Spleen (tissue), 11 donors: ENCODE results near the gene TAS2R13. TPM values are rescaled to one million over a fixed set of nuclear protein-coding genes. Genes with fewer than 3 reads are reported as not detected.

Experiments used
- DNase-seq: peaks from one replicate; pipeline ENCODE4 v3.0.0-alpha.2; 2020
- H3K27ac ChIP-seq, 8 donors: fragments of 200-600 bp; sonication (generic) in 7 of 8; 1 replicate in 4 of 8; 2 replicates in 4 of 8; pipeline versions ENCODE4 v1.5.0 to v1.8.0; 2016 to 2021; ENCODE audit warnings: inconsistent platforms in 4 of 8, mild to moderate bottlenecking in 4 of 8, moderate library complexity in 1 of 8
- H3K27me3 ChIP-seq, 7 donors: fragments of 200-600 bp; sonication (generic) in 6 of 7; replicated peaks in 1 of 7; 1 replicate in 4 of 7; 2 replicates in 3 of 7; pipeline versions ENCODE4 v1.5.0 to v1.8.0; 2016 to 2021; ENCODE audit warnings: inconsistent platforms in 3 of 7, mild to moderate bottlenecking in 1 of 7
- H3K36me3 ChIP-seq, 6 donors: fragments of 200-600 bp; sonication (generic) in 5 of 6; 1 replicate in 4 of 6; 2 replicates in 2 of 6; pipeline versions ENCODE4 v1.5.0 to v1.8.0; 2016 to 2021; ENCODE audit warnings: inconsistent platforms in 2 of 6
- H3K4me1 ChIP-seq, 6 donors: fragments of 200-600 bp; sonication (generic) in 5 of 6; 1 replicate in 3 of 6; 2 replicates in 3 of 6; pipeline versions ENCODE4 v1.5.0 to v1.8.0; 2016 to 2021; ENCODE audit warnings: inconsistent platforms in 3 of 6
- H3K4me3 ChIP-seq, 8 donors: fragments of 200-600 bp; sonication (generic) in 7 of 8; 1 replicate in 4 of 8; 2 replicates in 4 of 8; pipeline versions ENCODE4 v1.5.0 to v1.8.0; 2016 to 2021; ENCODE audit warnings: inconsistent platforms in 4 of 8, mild to moderate bottlenecking in 4 of 8, moderate library complexity in 2 of 8
- H3K9me3 ChIP-seq, 8 donors: fragments of 200-600 bp; sonication (generic) in 7 of 8; 1 replicate in 4 of 8; 2 replicates in 4 of 8; pipeline versions ENCODE4 v1.5.0 to v1.8.0; 2016 to 2021; ENCODE audit warnings: inconsistent platforms in 4 of 8
- POLR2A ChIP-seq, 3 donors: fragments of 450-650 bp; IDR thresholded peaks; one replicate each; pipeline ENCODE4 v1.5.1; 2017; ENCODE audit warnings: antibody characterized with exemption in 3 of 3, mild to moderate bottlenecking in 1 of 3
- POLR2AphosphoS5 ChIP-seq, 3 donors: sonication (generic); formaldehyde crosslinking; IDR thresholded peaks; one replicate each; pipeline ENCODE4 v1.5.1; 2017; ENCODE audit warnings: antibody characterized with exemption in 3 of 3
- WGBS, 5 donors: extraction: QIAGEN DNeasy Blood & Tissue Kit in 3 of 5; methylation state at CpG; one replicate each; pipeline versions ENCODE4 v1.1.5 to v1.1.7; 2013 to 2018; 5-methylcytosine and 5-hydroxymethylcytosine counted together
- intact Hi-C: fragments of 100-400 bp; cut with DNase I; formaldehyde crosslinking; loops from one replicate; pipeline ENCODE4 v1.15.0; 2023; ENCODE audit warnings: low total_unique reads
- polyA plus RNA-seq, 3 donors: library from polyadenylated mRNA; stranded (reverse); fragments of 200-250 nt; gene quantifications; one replicate each; pipeline ENCODE4 v1.2.1, GENCODE V29; 2013
- total RNA-seq, 7 donors: library from RNA; depleted of rRNA in 3 of 7; stranded (reverse); fragments of >200 nt in 3 of 7; fragmentation: NEBNext Ultra II Directional in 4 of 7; extraction: Animal tissue kit (Norgen Biotek cat#: 25700) in 4 of 7; gene quantifications; one replicate each; pipeline versions ENCODE4 v1.1.0 to v1.2.1, GENCODE V29; 2016 to 2021
- TF ChIP-seq, protein P1 (sequence below), 11 experiments: fragments of 200-600 bp in 7 of 11; fragments of 450-650 bp in 4 of 11; sonication (generic) in 4 of 11; IDR thresholded peaks in 8 of 11; conservative IDR thresholded peaks in 3 of 11; 1 replicate in 7 of 11; 2 replicates in 4 of 11; pipeline versions ENCODE4 v1.4.0 to v1.8.0; 2016 to 2021; ENCODE audit warnings: antibody characterized with exemption in 11 of 11, inconsistent platforms in 4 of 11, mild to moderate bottlenecking in 1 of 11
- donor health status: healthy with polysubstance abuse.
- donor health status: DM: no; HTN: no; CAD: no; lungs with moderate emphysema.
- donor health status: DM: no; HTN: no; CAD: no.
- donor health status: Bipolar disorder and iron deficiency.
- donor health status: healthy.
- donor health status: DM: no; HTN: no; CAD: no.
- donor health status: DM: yes; HTN: yes; CAD: no.

The TAS2R13 gene
- total and polyA plus RNA-seq, 10 donors: 0.06 to 8.7 (median 3.8) TPM; not detected in 2

DNA sequence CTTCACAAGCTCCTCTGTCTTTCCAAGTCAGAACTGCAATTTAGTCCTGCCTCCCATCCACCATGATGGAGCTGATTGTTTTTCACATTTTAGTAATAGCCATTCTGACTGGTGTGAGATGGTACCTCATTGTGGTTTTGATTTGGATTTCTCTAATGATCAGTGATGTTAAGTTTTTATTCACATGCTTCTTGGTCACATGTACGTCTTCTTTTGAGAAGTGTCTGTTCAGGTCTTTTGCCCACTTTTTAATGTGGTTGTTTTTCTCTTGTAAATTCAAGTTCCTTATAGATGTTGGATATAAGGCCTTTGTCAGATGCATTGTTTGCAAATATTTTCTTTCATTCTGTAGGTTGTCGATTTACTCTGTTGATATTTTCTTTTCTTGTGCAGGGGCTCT, 33.8 kb upstream of the TAS2R13 start:
- TF ChIP-seq POLR2AphosphoS5 (IDR thresholded peaks at IDR 0.05): no peak
- TF ChIP-seq POLR2A (IDR thresholded peaks at IDR 0.05): no peak
- TF ChIP-seq, protein P1, sequence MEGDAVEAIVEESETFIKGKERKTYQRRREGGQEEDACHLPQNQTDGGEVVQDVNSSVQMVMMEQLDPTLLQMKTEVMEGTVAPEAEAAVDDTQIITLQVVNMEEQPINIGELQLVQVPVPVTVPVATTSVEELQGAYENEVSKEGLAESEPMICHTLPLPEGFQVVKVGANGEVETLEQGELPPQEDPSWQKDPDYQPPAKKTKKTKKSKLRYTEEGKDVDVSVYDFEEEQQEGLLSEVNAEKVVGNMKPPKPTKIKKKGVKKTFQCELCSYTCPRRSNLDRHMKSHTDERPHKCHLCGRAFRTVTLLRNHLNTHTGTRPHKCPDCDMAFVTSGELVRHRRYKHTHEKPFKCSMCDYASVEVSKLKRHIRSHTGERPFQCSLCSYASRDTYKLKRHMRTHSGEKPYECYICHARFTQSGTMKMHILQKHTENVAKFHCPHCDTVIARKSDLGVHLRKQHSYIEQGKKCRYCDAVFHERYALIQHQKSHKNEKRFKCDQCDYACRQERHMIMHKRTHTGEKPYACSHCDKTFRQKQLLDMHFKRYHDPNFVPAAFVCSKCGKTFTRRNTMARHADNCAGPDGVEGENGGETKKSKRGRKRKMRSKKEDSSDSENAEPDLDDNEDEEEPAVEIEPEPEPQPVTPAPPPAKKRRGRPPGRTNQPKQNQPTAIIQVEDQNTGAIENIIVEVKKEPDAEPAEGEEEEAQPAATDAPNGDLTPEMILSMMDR (IDR thresholded peaks at IDR 0.05 in 8 of 11, conservative IDR thresholded peaks at IDR 0.05 in 3 of 11): no peak
- no peaks in the 10 kb centered on the region for H3K4me1 ChIP-seq
- H3K9me3 ChIP-seq: peaks cover 0 to 15% (median 2%) of the 10 kb centered on the region in 8 donors
- no peaks in the 10 kb centered on the region for H3K36me3 ChIP-seq
- no peak overlapping the region for H3K27ac ChIP-seq
- DNase-seq: no peak
- intact Hi-C loops: no loop called here
- H3K27me3 ChIP-seq: no peaks in the 10 kb centered on the region
- 92 to 100% (median 94%) methylated on average over 2 of the region's 2 CpGs for WGBS, 5 donors
- no peak overlapping the region for H3K4me3 ChIP-seq

- WGBS, 5 donors: 61 to 81% (median 78%) methylated on average over 4 of the region's 4 CpGs
- TF ChIP-seq POLR2AphosphoS5 (IDR thresholded peaks at IDR 0.05): no peak
- no peak for TF ChIP-seq POLR2A (IDR thresholded peaks at IDR 0.05)
- DNase-seq: peak; percentile 60
These were observed 32.7 kb upstream of the TAS2R13 start for GRCh38 chr12:10941916-10942607.

GRCh38 chr12:10941369-10941768, 32.0 kb upstream of the TAS2R13 start:
- intact Hi-C loops: no loop called here
- Histone ChIP-seq H3K9me3 (peaks cover 0 to 1% (median 0%) of the 10 kb centered on the region in 8 donors), H3K4me3 (no peak overlapping the region), H3K4me1 (no peaks in the 10 kb centered on the region), H3K27me3 (no peaks in the 10 kb centered on the region), H3K36me3 (no peaks in the 10 kb centered on the region), H3K27ac (no peak overlapping the region)
- TF ChIP-seq, protein P1 (IDR thresholded peaks at IDR 0.05 in 8 of 11, conservative IDR thresholded peaks at IDR 0.05 in 3 of 11): no peak
- TF ChIP-seq POLR2AphosphoS5 (IDR thresholded peaks at IDR 0.05) (no peak), POLR2A (IDR thresholded peaks at IDR 0.05) (no peak)
- DNase-seq: no peak

More at GRCh38 chr12:10941916-10942607, 32.7 kb upstream of the TAS2R13 start:
- intact Hi-C loops: no loop called here
- Histone ChIP-seq H3K4me1 (no peaks in the 10 kb centered on the region), H3K27ac (no peak overlapping the region), H3K9me3 (peaks cover 0 to 8% (median 0%) of the 10 kb centered on the region in 8 donors), H3K27me3 (no peaks in the 10 kb centered on the region), H3K36me3 (no peaks in the 10 kb centered on the region), H3K4me3 (no peak overlapping the region)

- Histone ChIP-seq H3K4me3 (no peak overlapping the region), H3K27me3 (no peaks in the 10 kb centered on the region), H3K9me3 (no peaks in the 10 kb centered on the region), H3K36me3 (no peaks in the 10 kb centered on the region), H3K4me1 (no peaks in the 10 kb centered on the region), H3K27ac (no peak overlapping the region)
- TF ChIP-seq POLR2AphosphoS5 (IDR thresholded peaks at IDR 0.05): no peak
- WGBS, 5 donors: 95 to 99% (median 97%) methylated on average over 2 of the region's 2 CpGs
- no peak for DNase-seq
- intact Hi-C loops: no loop called here
These were observed 31.0 kb upstream of the TAS2R13 start for GRCh38 chr12:10940389-10940788.

DNA sequence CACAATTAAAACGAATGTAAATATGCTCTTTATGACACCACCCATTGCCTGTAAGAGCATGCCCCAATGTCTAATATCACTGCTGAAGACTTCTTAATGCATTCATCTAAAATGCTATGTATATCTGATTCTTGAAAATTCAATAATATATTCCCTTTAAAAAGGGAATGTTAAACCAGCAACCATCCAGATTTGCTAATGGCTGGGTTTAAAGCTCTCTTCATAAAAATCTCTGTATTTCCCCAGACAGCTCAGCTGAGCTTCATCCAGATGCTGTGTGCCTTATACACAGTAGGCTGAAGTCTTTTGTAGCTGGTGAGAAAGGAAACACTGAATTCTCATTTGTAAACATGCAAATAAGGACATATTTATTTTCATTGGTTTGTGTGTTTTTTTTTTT, 29.8 kb upstream of the TAS2R13 start, which contains the start of gene TAS2R14:
Gene TAS2R14 (minus strand): TSS at position 101 of the 400 bp plus-strand sequence. CDS start 56 bp downstream, at position 45.
- no peak within 1 kb of the TSS for H3K4me3 ChIP-seq
- no peaks in the 10 kb centered on the region for H3K9me3 ChIP-seq
- DNase-seq: no peak
- no peak for TF ChIP-seq POLR2A (IDR thresholded peaks at IDR 0.05)
- TF ChIP-seq POLR2AphosphoS5 (IDR thresholded peaks at IDR 0.05): no peak
- TF ChIP-seq, protein P1 (IDR thresholded peaks at IDR 0.05 in 8 of 11, conservative IDR thresholded peaks at IDR 0.05 in 3 of 11): no peak
- H3K27ac ChIP-seq: no peak within 1 kb of the TSS
- H3K27me3 ChIP-seq: no peaks in the 10 kb centered on the region
- H3K4me1 ChIP-seq: no peaks in the 10 kb centered on the region
- WGBS, 5 donors: 81 to 91% (median 87%) methylated on average over 1 of the region's 1 CpG
- intact Hi-C loops: no loop called here
- no peaks in the 10 kb centered on the region for H3K36me3 ChIP-seq
